Trophoblast cell (in vitro differentiated cells and primary cell): ENCODE data around the gene SLFN13. TPM values are rescaled to one million over a fixed set of nuclear protein-coding genes. Genes with fewer than 3 reads are reported as not detected.
A peak's percentile ranks its signal among the peaks of the same experiment; 100 is the strongest.

Experiments
- DNase-seq, 2 donors: peaks; one replicate each; pipeline ENCODE4 v3.0.0-alpha.2; 2016
- H2AFZ ChIP-seq: 2 replicates; pipeline ENCODE4 v1.6.1; 2013; ENCODE audit warnings: low read length, moderate library complexity, mild to moderate bottlenecking; ENCODE audit not compliant: insufficient read depth, poor library complexity
- H2AK5ac ChIP-seq: 2 replicates; pipeline ENCODE4 v1.6.1; 2013; ENCODE audit warnings: mild to moderate bottlenecking, low read length
- H2BK120ac ChIP-seq: 2 replicates; pipeline ENCODE4 v1.6.1; 2013; ENCODE audit warnings: low read length, mild to moderate bottlenecking, moderate library complexity; ENCODE audit not compliant: insufficient read depth, poor library complexity
- H2BK12ac ChIP-seq: 2 replicates; pipeline ENCODE4 v1.6.1; 2013; ENCODE audit warnings: mild to moderate bottlenecking, low read length, moderate library complexity
- H2BK5ac ChIP-seq: 2 replicates; pipeline ENCODE4 v1.6.1; 2013; ENCODE audit warnings: low read length, low read depth, moderate library complexity, mild to moderate bottlenecking; ENCODE audit not compliant: poor library complexity
- H3K14ac ChIP-seq: 2 replicates; pipeline ENCODE4 v1.6.1; 2013; ENCODE audit warnings: mild to moderate bottlenecking, low read length
- H3K18ac ChIP-seq: 2 replicates; pipeline ENCODE4 v1.6.1; 2013; ENCODE audit warnings: mild to moderate bottlenecking, low read length
- H3K23ac ChIP-seq: 2 replicates; pipeline ENCODE4 v1.6.1; 2013; ENCODE audit warnings: low read length
- H3K27ac ChIP-seq: 2 replicates; pipeline ENCODE4 v1.5.1; 2013; ENCODE audit warnings: low read depth, mild to moderate bottlenecking, inconsistent platforms, low read length, moderate library complexity
- H3K27me3 ChIP-seq: 2 replicates; pipeline ENCODE4 v1.6.1; 2013; ENCODE audit warnings: inconsistent platforms, mild to moderate bottlenecking, low read length, moderate library complexity; ENCODE audit not compliant: insufficient read depth
- H3K36me3 ChIP-seq, 2 experiments: 1 replicate in 1 of 2; 2 replicates in 1 of 2; pipeline ENCODE4 v1.6.1; 2013; ENCODE audit warnings: low read length in 2 of 2, mild to moderate bottlenecking in 2 of 2, moderate library complexity in 1 of 2; ENCODE audit not compliant: insufficient read depth in 2 of 2, control insufficient read depth in 1 of 2
- H3K4ac ChIP-seq: 2 replicates; pipeline ENCODE4 v1.6.1; 2013; ENCODE audit warnings: low read depth, mild to moderate bottlenecking, low read length, moderate library complexity
- H3K4me1 ChIP-seq, 2 experiments: 1 replicate in 1 of 2; 2 replicates in 1 of 2; pipeline ENCODE4 v1.6.1; 2013; ENCODE audit warnings: low read length in 2 of 2, mild to moderate bottlenecking in 2 of 2, moderate library complexity in 1 of 2; ENCODE audit not compliant: insufficient read depth in 2 of 2, control insufficient read depth in 1 of 2
- H3K4me2 ChIP-seq: 2 replicates; pipeline ENCODE4 v1.6.1; 2013; ENCODE audit warnings: inconsistent platforms, mild to moderate bottlenecking, low read length, moderate library complexity
- H3K4me3 ChIP-seq: 2 replicates; pipeline ENCODE4 v1.5.1; 2013; ENCODE audit warnings: mild to moderate bottlenecking, low read depth, low read length, inconsistent platforms
- H3K79me1 ChIP-seq: one replicate; pipeline ENCODE4 v1.6.1; 2013; ENCODE audit warnings: low read length
- H3K79me2 ChIP-seq: 2 replicates; pipeline ENCODE4 v1.6.1; 2013; ENCODE audit warnings: low read length, mild to moderate bottlenecking; ENCODE audit not compliant: control insufficient read depth, insufficient read depth, poor library complexity
- H3K9ac ChIP-seq: 2 replicates; pipeline ENCODE4 v1.6.1; 2013; ENCODE audit warnings: mild to moderate bottlenecking, low read length
- H3K9me3 ChIP-seq: 2 replicates; pipeline ENCODE4 v1.6.1; 2013; ENCODE audit warnings: low read depth, mild to moderate bottlenecking, control low read depth, inconsistent platforms, low read length; ENCODE audit not compliant: insufficient read depth
- H4K12ac ChIP-seq: 2 replicates; pipeline ENCODE4 v1.6.1; 2013; ENCODE audit warnings: low read depth, mild to moderate bottlenecking, low read length, moderate library complexity
- H4K8ac ChIP-seq: 2 replicates; pipeline ENCODE4 v1.6.1; 2013; ENCODE audit warnings: low read depth, mild to moderate bottlenecking, low read length, moderate library complexity
- H4K91ac ChIP-seq: one replicate; pipeline ENCODE4 v1.6.1; 2013; ENCODE audit warnings: low read depth, mild to moderate bottlenecking, low read length, moderate library complexity
- WGBS: extraction: QIAGEN DNeasy Blood & Tissue Kit; methylation state at CpG from one replicate; pipeline ENCODE4 v1.1.7; 2013; ENCODE audit warnings: missing lambda C conversion rate; ENCODE audit not compliant: insufficient read length, insufficient coverage; ENCODE audit errors: extremely low coverage; 5-methylcytosine and 5-hydroxymethylcytosine counted together
- polyA plus RNA-seq: library from polyadenylated mRNA; stranded (reverse); fragments of 200-250 nt; gene quantifications from 2 replicates; pipeline ENCODE4 v1.2.3, GENCODE V29; 2013

The SLFN13 gene, protein sequence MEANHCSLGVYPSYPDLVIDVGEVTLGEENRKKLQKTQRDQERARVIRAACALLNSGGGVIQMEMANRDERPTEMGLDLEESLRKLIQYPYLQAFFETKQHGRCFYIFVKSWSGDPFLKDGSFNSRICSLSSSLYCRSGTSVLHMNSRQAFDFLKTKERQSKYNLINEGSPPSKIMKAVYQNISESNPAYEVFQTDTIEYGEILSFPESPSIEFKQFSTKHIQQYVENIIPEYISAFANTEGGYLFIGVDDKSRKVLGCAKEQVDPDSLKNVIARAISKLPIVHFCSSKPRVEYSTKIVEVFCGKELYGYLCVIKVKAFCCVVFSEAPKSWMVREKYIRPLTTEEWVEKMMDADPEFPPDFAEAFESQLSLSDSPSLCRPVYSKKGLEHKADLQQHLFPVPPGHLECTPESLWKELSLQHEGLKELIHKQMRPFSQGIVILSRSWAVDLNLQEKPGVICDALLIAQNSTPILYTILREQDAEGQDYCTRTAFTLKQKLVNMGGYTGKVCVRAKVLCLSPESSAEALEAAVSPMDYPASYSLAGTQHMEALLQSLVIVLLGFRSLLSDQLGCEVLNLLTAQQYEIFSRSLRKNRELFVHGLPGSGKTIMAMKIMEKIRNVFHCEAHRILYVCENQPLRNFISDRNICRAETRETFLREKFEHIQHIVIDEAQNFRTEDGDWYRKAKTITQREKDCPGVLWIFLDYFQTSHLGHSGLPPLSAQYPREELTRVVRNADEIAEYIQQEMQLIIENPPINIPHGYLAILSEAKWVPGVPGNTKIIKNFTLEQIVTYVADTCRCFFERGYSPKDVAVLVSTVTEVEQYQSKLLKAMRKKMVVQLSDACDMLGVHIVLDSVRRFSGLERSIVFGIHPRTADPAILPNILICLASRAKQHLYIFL
- 9.6 and 11.3 TPM in 2 replicates for polyA plus RNA-seq

DNA sequence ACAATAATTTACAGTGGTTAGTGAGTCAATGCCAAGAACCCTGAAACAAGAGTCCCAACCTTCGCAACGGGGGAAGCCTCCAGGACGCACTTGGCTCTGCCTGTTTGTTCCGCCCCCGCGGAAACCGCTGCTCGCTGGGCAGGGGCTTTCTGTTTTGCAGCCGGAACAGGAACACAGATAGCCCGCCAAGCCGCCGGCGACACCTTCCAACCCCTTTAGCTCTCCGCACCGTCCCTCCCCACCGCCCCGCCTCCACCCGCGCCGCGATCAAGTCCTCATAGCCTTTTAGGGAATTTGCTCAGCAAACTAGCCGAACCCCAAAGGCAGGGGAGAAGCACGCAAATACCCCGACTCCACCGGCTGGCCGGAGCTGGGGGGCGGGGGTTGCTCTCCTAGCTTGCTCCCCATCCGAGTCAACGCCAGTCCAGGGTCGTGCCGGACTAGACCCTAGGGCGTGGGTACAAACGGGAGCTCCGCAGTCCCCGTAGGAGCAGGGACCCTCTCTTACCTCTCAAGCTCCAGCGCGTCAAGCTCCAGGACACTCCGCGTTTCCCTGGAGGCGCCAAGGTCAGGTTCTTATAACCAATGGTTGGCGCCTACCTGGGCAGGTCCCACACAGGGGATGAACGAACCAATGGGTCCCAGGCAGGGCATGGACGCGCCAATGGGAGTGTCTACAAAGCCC, at the start of gene SLFN13:
TSS of gene SLFN13 (minus strand) at position 553 of the 685 bp plus-strand sequence. CDS start 3,086 bp downstream, outside the sequence.
- no peak within 1 kb of the TSS for H2AK5ac ChIP-seq
- peak within 1 kb of the TSS; percentile 49 for H4K91ac ChIP-seq
- WGBS = no CpG with 5 or more reads among the region's 44 CpGs
- H3K27ac ChIP-seq = peak within 1 kb of the TSS; percentile 12
- H3K4me2 ChIP-seq = peak within 1 kb of the TSS; percentile 90
- peak within 1 kb of the TSS; percentile 29 for H2BK12ac ChIP-seq
- no peaks in the 10 kb centered on the region for H3K9me3 ChIP-seq
- H3K4me1 ChIP-seq = peaks cover 6 to 9% of the 10 kb centered on the region in 2 experiments
- H3K4ac ChIP-seq = peak within 1 kb of the TSS; percentile 9
- no peak within 1 kb of the TSS for H3K23ac ChIP-seq
- peak within 1 kb of the TSS; percentile 73 for H3K14ac ChIP-seq
- no peak within 1 kb of the TSS for H4K12ac ChIP-seq
- peak within 1 kb of the TSS; percentile 78 for H3K18ac ChIP-seq
- peak within 1 kb of the TSS; percentile 15 for H2BK5ac ChIP-seq
- DNase-seq = peak; percentile 37 to 48
- H3K36me3 ChIP-seq = peaks cover 0 to 2% of the 10 kb centered on the region in 2 experiments
- peak within 1 kb of the TSS; percentile 81 for H4K8ac ChIP-seq
- H3K79me1 ChIP-seq = peaks cover 5% of the 10 kb centered on the region
- H2AFZ ChIP-seq = peak within 1 kb of the TSS; percentile 79
- peak within 1 kb of the TSS; percentile 29 for H2BK120ac ChIP-seq
- H3K9ac ChIP-seq = peak within 1 kb of the TSS; percentile 19
- H3K4me3 ChIP-seq = peak within 1 kb of the TSS; percentile 72
- H3K79me2 ChIP-seq = no peaks in the 10 kb centered on the region
- peaks cover 9% of the 10 kb centered on the region for H3K27me3 ChIP-seq

- no peak overlapping the region for H3K23ac ChIP-seq
- no peak overlapping the region for H2BK12ac ChIP-seq
- H3K27me3 ChIP-seq = peaks cover 58% of the 10 kb centered on the region
- no peak overlapping the region for H2AFZ ChIP-seq
- no peak overlapping the region for H3K27ac ChIP-seq
- no peak overlapping the region for H3K4me2 ChIP-seq
- H3K9ac ChIP-seq = no peak overlapping the region
- no peaks in the 10 kb centered on the region for H3K4me1 ChIP-seq
- no peaks in the 10 kb centered on the region for H3K79me1 ChIP-seq
- no peak overlapping the region for H3K4ac ChIP-seq
- H4K12ac ChIP-seq = no peak overlapping the region
- no peak overlapping the region for H2AK5ac ChIP-seq
- no peaks in the 10 kb centered on the region for H3K79me2 ChIP-seq
- no peak for DNase-seq
- H4K91ac ChIP-seq = no peak overlapping the region
- H4K8ac ChIP-seq = no peak overlapping the region
- H3K4me3 ChIP-seq = no peak overlapping the region
- no peak overlapping the region for H3K14ac ChIP-seq
- no CpG with 5 or more reads among the region's 30 CpGs for WGBS
- H2BK120ac ChIP-seq = no peak overlapping the region
- H3K18ac ChIP-seq = no peak overlapping the region
- H2BK5ac ChIP-seq = no peak overlapping the region
- peaks cover 16% of the 10 kb centered on the region for H3K9me3 ChIP-seq
- H3K36me3 ChIP-seq = no peaks in the 10 kb centered on the region
Measured at GRCh38 chr17:35496451-35497290, 48.1 kb upstream of the SLFN13 start.

DNA sequence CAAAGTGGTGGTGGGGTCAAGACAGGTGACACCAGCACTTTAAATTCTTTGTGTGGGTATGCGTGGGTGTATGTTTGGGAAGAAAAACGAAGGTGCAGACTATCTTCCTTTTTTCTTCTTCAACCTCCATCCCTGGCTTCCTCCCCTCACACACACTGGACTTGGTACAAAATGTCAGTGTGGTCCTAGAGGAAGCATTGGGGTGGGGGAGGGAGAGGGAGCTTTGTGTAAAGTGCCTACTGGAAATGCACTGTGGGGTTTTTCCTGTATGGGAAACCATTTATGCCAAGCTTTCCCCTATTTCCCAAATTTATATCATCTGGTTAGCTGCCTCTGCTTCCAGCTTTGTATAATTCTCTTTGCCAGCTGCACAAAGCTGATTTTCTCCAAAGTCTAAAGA, 44.5 kb upstream of the SLFN13 start:
- no CpG with 5 or more reads among the region's 2 CpGs for WGBS

More for the DNA sequence above, 44.5 kb upstream of the SLFN13 start:
- H3K9me3 ChIP-seq = peaks cover 21% of the 10 kb centered on the region
- H3K79me1 ChIP-seq = no peaks in the 10 kb centered on the region
- H3K27ac ChIP-seq = no peak overlapping the region
- H3K14ac ChIP-seq = no peak overlapping the region
- H3K4me2 ChIP-seq = no peak overlapping the region
- no peak overlapping the region for H2AFZ ChIP-seq
- H3K36me3 ChIP-seq = no peaks in the 10 kb centered on the region
- H3K4ac ChIP-seq = no peak overlapping the region
- H4K91ac ChIP-seq = no peak overlapping the region
- no peak overlapping the region for H2BK5ac ChIP-seq
- no peak overlapping the region for H4K12ac ChIP-seq
- peaks cover 0 to 2% of the 10 kb centered on the region in 2 experiments for H3K4me1 ChIP-seq
- no peak overlapping the region for H2BK12ac ChIP-seq
- peaks cover 77% of the 10 kb centered on the region for H3K27me3 ChIP-seq
- no peak overlapping the region for H2BK120ac ChIP-seq
- H3K79me2 ChIP-seq = no peaks in the 10 kb centered on the region
- H3K18ac ChIP-seq = no peak overlapping the region
- H3K4me3 ChIP-seq = no peak overlapping the region
- H3K23ac ChIP-seq = no peak overlapping the region
- H4K8ac ChIP-seq = no peak overlapping the region
- DNase-seq = no peak
- H3K9ac ChIP-seq = no peak overlapping the region
- H2AK5ac ChIP-seq = no peak overlapping the region
